DOHH2 (cell line): ENCODE data around the gene ELFN1.

ENCODE experiments used
- H3F3A ChIP-seq: fragments of 200-600 bp; sonication (generic), shearing (Covaris generic); 2 replicates; pipeline ENCODE4 v1.6.0; 2016; ENCODE audit warnings: antibody characterized with exemption, mild to moderate bottlenecking; ENCODE audit not compliant: control insufficient read depth, insufficient read depth
- H3K27ac ChIP-seq: fragments of 200-600 bp; sonication (generic); 2 replicates; pipeline ENCODE4 v1.5.1; 2014; ENCODE audit warnings: low read depth, mild to moderate bottlenecking, low read length, moderate library complexity
- H3K27me3 ChIP-seq: fragments of 200-600 bp; sonication (generic); 2 replicates; pipeline ENCODE4 v1.6.1; 2014; ENCODE audit warnings: mild to moderate bottlenecking, low read length, mixed read lengths; ENCODE audit not compliant: control insufficient read depth
- H3K36me3 ChIP-seq: fragments of 200-600 bp; sonication (generic); 2 replicates; pipeline ENCODE4 v1.6.1; 2014; ENCODE audit warnings: mild to moderate bottlenecking, low read length, moderate library complexity, mixed read lengths; ENCODE audit not compliant: control insufficient read depth
- H3K4me1 ChIP-seq: fragments of 200-600 bp; sonication (generic); 2 replicates; pipeline ENCODE4 v1.6.1; 2014; ENCODE audit warnings: mild to moderate bottlenecking, low read length, mixed read lengths; ENCODE audit not compliant: control insufficient read depth
- H3K4me2 ChIP-seq: fragments of 200-600 bp; sonication (generic); 2 replicates; pipeline ENCODE4 v1.6.0; 2014; ENCODE audit warnings: mild to moderate bottlenecking, low read length, moderate library complexity
- H3K4me3 ChIP-seq: fragments of 200-600 bp; sonication (generic); 2 replicates; pipeline ENCODE4 v1.5.1; 2014; ENCODE audit warnings: mild to moderate bottlenecking, low read length, mixed read lengths
- H3K79me2 ChIP-seq: fragments of 200-600 bp; sonication (generic); 2 replicates; pipeline ENCODE4 v1.6.1; 2014; ENCODE audit warnings: mild to moderate bottlenecking, low read length, mixed read lengths; ENCODE audit not compliant: control insufficient read depth
- H3K9me2 ChIP-seq: fragments of 200-600 bp; sonication (generic); replicated peaks from 2 replicates; pipeline ENCODE4 v1.6.1; 2014; ENCODE audit warnings: mild to moderate bottlenecking, low read length, mixed read lengths; ENCODE audit not compliant: control insufficient read depth
- H3K9me3 ChIP-seq: fragments of 200-600 bp; sonication (generic); 2 replicates; pipeline ENCODE4 v1.6.1; 2014; ENCODE audit warnings: antibody characterized with exemption, low read length, mixed read lengths; ENCODE audit not compliant: control insufficient read depth, insufficient read depth
- H4K20me1 ChIP-seq: fragments of 200-600 bp; sonication (generic); 2 replicates; pipeline ENCODE4 v1.6.0; 2014; ENCODE audit warnings: low read depth, mild to moderate bottlenecking, antibody characterized with exemption, low read length, moderate library complexity; ENCODE audit not compliant: control insufficient read depth, insufficient read depth
- CTCF ChIP-seq: fragments of 200-600 bp; sonication (generic); IDR thresholded peaks from one replicate; pipeline ENCODE4 v1.5.1; 2014; ENCODE audit warnings: antibody characterized with exemption, mild to moderate bottlenecking, low read depth, low read length; ENCODE audit not compliant: poor library complexity, severe bottlenecking
- EZH2phosphoT487 ChIP-seq: fragments of 200-600 bp; sonication (generic); IDR thresholded peaks from 2 replicates; pipeline ENCODE4 v1.6.1; 2017; ENCODE audit warnings: borderline replicate concordance, mild to moderate bottlenecking, antibody characterized with exemption, low read length, moderate library complexity, mixed read lengths

Gene ELFN1

GRCh38 chr7:1769286-1770200 lies 99.5 kb downstream of the ELFN1 start:
- H3K36me3 ChIP-seq: no peaks in the 10 kb centered on the region
- TF ChIP-seq CTCF (no peak), EZH2phosphoT487 (no peak)

GRCh38 chr7:1770331-1770730 lies 100.3 kb downstream of the ELFN1 start:
- H3K27me3 ChIP-seq: 0 out of 2 replicates have a peak, but pooled peaks cover 2% of the 10 kb centered on the region
- no peaks in the 10 kb centered on the region for H3F3A ChIP-seq
- H3K4me3 ChIP-seq: no peak overlapping the region
- no peak overlapping the region for H3K4me2 ChIP-seq
- H3K9me3 ChIP-seq: no peaks in the 10 kb centered on the region
- no peaks in the 10 kb centered on the region for H3K79me2 ChIP-seq
- H3K4me1 ChIP-seq: no peaks in the 10 kb centered on the region
- no peaks in the 10 kb centered on the region for H4K20me1 ChIP-seq
- H3K9me2 ChIP-seq: no peaks in the 10 kb centered on the region
- TF ChIP-seq CTCF (no peak), EZH2phosphoT487 (no peak)
- no peak overlapping the region for H3K27ac ChIP-seq
- H3K36me3 ChIP-seq: no peaks in the 10 kb centered on the region

More at GRCh38 chr7:1769286-1770200, 99.5 kb downstream of the ELFN1 start:
- Histone ChIP-seq H3K4me2 (no peak overlapping the region), H3K79me2 (no peaks in the 10 kb centered on the region), H4K20me1 (no peaks in the 10 kb centered on the region), H3K9me3 (no peaks in the 10 kb centered on the region), H3K27ac (no peak overlapping the region), H3F3A (no peaks in the 10 kb centered on the region), H3K4me3 (no peak overlapping the region), H3K27me3 (no peaks in the 10 kb centered on the region), H3K9me2 (no peaks in the 10 kb centered on the region), H3K4me1 (no peaks in the 10 kb centered on the region)

GRCh38 chr7:1775389-1775788 lies 105.3 kb downstream of the ELFN1 start:
- Histone ChIP-seq H3K4me3 (no peak overlapping the region), H3F3A (no peaks in the 10 kb centered on the region), H3K4me1 (no peaks in the 10 kb centered on the region), H3K4me2 (no peak overlapping the region), H3K9me3 (no peaks in the 10 kb centered on the region), H3K27ac (no peak overlapping the region), H3K27me3 (peaks cover 7% of the 10 kb centered on the region; the same call in 1 of the 2 replicates), H3K36me3 (no peaks in the 10 kb centered on the region), H3K79me2 (no peaks in the 10 kb centered on the region), H3K9me2 (no peaks in the 10 kb centered on the region), H4K20me1 (no peaks in the 10 kb centered on the region)
- TF ChIP-seq EZH2phosphoT487 (no peak), CTCF (no peak)
